Fibroblast of pulmonary artery (primary cell): ENCODE measurements around the gene ZC3H12D.

Experiments used
- DNase-seq: peaks from one replicate; pipeline ENCODE4 v3.0.0-alpha.2; 2010; ENCODE audit warnings: low read depth
- H3K4me3 ChIP-seq: replicated peaks from 2 replicates; pipeline ENCODE4 v1.5.1; 2011; ENCODE audit warnings: low read depth, mild to moderate bottlenecking, control low read depth, low read length, moderate library complexity
- TF ChIP-seq, protein P1 (sequence below): IDR thresholded peaks from 2 replicates; pipeline ENCODE4 v1.5.1; 2011; ENCODE audit warnings: mild to moderate bottlenecking, control low read depth, low read length, inconsistent platforms; ENCODE audit errors: missing control alignments

The ZC3H12D gene

DNA sequence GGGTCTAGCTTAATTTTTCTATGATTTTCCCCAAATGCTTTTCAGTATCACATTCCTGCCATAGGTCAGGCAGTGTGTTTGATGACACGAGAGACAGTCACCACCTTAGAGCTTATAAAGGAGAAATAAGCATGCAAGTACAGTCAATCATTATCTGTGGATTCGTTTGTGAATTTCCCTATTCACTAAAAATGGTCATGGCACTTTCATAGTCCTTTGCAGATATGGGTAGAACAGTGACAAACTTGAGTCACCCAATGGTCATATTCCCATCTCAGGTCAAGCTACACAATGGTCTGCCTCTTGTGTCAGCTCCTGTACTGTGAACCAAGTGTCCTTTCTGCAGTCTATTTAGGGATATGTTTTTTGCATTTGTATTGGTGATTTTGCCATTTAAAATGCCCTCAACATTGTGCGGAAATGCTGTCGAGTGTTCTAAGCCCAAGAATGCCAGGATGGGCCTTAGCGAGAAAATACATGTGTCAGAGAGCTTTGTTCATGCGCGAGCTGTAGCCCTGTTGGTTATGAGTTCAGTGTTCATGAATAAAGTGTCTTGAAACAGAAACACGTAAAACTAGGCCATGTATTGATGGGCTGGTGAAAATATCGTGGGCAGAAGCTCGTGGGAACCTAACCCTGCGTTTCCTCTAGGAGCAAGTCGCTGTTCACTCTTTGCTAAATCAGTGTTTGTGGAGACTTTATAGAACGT, 65.0 kb downstream of the ZC3H12D start:
- TF ChIP-seq, protein P1, sequence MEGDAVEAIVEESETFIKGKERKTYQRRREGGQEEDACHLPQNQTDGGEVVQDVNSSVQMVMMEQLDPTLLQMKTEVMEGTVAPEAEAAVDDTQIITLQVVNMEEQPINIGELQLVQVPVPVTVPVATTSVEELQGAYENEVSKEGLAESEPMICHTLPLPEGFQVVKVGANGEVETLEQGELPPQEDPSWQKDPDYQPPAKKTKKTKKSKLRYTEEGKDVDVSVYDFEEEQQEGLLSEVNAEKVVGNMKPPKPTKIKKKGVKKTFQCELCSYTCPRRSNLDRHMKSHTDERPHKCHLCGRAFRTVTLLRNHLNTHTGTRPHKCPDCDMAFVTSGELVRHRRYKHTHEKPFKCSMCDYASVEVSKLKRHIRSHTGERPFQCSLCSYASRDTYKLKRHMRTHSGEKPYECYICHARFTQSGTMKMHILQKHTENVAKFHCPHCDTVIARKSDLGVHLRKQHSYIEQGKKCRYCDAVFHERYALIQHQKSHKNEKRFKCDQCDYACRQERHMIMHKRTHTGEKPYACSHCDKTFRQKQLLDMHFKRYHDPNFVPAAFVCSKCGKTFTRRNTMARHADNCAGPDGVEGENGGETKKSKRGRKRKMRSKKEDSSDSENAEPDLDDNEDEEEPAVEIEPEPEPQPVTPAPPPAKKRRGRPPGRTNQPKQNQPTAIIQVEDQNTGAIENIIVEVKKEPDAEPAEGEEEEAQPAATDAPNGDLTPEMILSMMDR, result no peak
- no peak overlapping the region for H3K4me3 ChIP-seq
- no peak for DNase-seq

DNA sequence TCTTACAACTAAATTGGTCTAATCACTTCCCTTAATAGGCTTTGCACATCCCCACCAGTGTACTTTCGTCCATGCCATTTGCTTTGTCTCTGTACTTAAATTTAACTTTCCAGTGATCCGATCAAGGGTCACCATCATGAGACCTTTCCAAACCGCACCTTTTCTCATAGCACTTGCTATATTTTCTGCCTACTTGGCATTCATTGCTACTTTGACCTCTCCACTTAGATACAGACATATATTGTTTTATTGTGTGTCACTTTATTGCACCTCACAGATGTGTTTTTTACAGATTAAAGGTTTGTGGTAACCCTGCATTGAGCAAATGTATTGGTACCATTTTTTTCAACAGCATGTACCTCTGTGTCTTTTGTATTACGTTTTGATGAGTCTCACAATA, 70.0 kb downstream of the ZC3H12D start:
- DNase-seq, result no peak
- TF ChIP-seq, protein P1, result no peak
- no peak overlapping the region for H3K4me3 ChIP-seq

DNA sequence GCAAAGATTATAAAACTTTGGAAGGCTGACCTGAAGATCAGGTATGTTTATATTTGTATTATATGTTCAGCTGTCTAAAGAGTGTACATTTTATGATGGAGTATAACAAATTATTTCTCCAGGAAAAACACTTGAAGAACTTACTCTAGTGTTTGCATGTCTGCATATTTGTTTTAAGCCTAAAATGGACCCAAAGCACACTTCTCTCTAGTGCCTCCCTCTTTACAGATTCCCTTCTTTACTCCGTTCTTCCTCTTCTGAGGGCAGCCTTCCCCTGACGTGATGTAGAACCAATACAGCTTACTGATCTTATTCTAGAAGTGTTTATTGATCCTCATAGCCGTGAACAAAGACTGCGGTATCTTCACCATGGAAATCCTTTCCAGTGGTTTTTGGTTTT, 70.8 kb downstream of the ZC3H12D start:
- DNase-seq, result no peak
- H3K4me3 ChIP-seq, result no peak overlapping the region
- TF ChIP-seq, protein P1, result no peak

DNA sequence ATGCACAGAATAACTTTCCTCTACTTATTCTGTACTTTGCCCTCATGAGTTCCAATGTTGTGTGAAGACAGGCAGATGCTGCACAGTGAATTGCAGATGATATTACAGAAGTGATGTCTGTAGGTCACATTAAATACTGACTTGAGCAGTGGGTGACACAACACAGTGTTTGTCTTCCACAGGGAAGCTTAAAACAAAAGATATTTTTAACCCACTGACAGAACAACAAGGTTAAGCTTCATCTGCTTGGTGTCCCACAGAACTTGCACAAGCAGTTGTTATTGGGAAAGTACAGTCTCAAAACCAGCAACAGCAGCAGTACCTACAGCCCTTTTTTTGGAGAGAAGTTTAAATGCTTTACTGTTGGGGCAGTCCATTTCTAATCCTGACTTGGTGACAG, 74.3 kb downstream of the ZC3H12D start:
- no peak overlapping the region for H3K4me3 ChIP-seq
- TF ChIP-seq, protein P1, result no peak
- no peak for DNase-seq

DNA sequence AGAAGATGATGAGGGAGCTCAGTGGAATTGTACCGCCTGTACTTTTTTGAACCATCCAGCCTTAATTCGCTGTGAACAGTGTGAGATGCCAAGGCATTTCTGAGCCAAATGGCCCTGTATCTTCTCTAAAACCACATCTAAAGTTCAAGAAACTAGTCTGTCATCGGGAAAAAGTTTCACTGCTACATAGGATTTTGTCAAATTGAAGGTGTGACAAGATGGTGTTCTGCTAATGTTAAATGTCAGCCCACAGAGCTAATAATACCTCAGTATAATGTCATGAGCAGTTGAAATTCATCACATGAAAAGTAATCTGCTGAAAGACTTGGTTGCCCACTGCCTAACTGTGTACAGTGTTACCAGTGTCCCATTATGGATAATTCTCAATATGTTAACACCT, 75.2 kb downstream of the ZC3H12D start:
- DNase-seq, result no peak
- H3K4me3 ChIP-seq, result no peak overlapping the region
- TF ChIP-seq, protein P1, result no peak

DNA sequence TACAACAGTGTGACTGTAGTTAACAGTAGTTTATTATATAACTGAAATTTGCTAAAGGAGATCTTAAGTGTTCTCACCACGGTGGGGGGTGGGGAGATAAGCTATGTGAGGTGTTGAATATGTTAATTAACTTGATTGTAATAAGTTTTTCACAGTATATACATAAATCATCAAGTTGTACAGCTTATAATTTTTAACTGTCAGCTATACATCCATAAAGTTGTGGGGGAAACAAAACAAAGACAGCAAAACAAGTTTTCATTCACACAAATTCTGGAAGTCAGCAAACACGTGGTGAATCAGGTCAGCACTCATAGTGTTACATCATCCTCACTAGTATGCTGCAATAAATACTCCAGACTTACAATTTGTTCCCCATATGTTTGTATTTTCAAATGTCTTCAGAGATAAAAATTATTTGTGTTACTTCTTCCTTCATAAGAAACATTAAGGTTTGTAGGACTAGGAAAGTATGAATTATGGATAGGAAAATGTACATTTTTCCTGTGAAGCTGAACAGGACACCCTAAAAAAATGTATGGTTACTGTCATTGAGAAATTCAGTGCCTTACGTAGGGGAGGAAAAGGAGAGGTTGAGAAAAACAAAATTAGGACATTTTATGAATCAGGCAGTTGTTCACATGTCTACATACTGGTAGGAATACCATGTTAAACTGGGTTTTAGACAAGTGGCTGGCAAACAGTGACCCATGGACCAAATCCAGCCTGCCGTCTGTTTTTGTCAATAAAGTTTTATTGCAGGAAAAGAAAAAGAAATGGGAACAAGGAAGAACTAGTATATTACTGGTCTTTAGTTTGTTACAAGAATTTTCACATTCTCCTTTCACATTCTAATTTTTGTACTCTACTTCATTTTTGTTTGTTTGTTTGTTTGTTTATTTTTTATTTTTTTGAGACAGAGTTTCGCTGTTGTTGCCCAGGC, 78.7 kb downstream of the ZC3H12D start:
- H3K4me3 ChIP-seq, result no peak overlapping the region
- DNase-seq, result peak; percentile 66
- TF ChIP-seq, protein P1, result no peak

DNA sequence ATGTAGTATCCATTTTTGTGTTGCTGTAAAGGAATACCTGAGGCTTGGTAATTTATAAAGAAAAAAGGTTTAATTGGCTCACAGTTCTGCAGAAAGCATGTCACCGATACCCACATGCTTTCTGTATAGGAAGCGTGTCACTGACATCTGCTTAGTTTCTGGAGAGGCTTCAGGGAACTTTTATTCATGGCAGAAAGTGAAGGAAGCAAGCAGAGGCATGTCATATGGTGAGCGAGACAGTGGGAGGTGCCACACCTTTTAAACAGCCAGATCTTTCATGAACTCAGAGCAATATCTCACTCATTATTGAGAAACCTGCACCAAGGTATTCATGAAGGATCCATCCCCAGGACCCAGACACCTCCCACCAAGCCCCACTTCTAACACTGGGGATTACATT, 81.3 kb downstream of the ZC3H12D start:
- TF ChIP-seq, protein P1, result no peak
- no peak overlapping the region for H3K4me3 ChIP-seq
- DNase-seq, result no peak
